GM12891 (cell line): ENCODE measurements around the gene CAMK1.

Experiments
- PAX5 ChIP-seq: IDR thresholded peaks from 2 replicates; pipeline ENCODE4 v1.6.1; 2011; ENCODE audit warnings: low read length, moderate library complexity, mild to moderate bottlenecking; ENCODE audit not compliant: insufficient read depth, severe bottlenecking
- POLR2A ChIP-seq: IDR thresholded peaks from 2 replicates; pipeline ENCODE4 v1.6.1; 2011; ENCODE audit warnings: low read depth, low read length, control low read depth
- SPI1 ChIP-seq: IDR thresholded peaks from 2 replicates; pipeline ENCODE4 v1.6.1; 2011; ENCODE audit warnings: low read depth, low read length, control low read depth

- TF ChIP-seq POLR2A: no peak
- no peak for TF ChIP-seq PAX5
- TF ChIP-seq SPI1: no peak
Observed at GRCh38 chr3:9718118-9718517, 51.6 kb downstream of the CAMK1 start.
